GM12878 (cell line): ENCODE measurements around the gene BFSP2. TPM values are rescaled to one million over a fixed set of nuclear protein-coding genes. Genes with fewer than 3 reads are reported as not detected.
A peak's percentile ranks its signal among the peaks of the same experiment; 100 is the strongest.

ENCODE experiments used
- ATAC-seq: fragments of 200-7000 bp; cut with Tn5 transposase; 3 replicates; pipeline ENCODE4 v1.9.1; 2020; ENCODE audit warnings: mild to moderate bottlenecking, moderate library complexity
- BruUV-seq: library from RNA; stranded (reverse); fragments of 400-500 nt; replicated peaks from 2 replicates; lab custom pipeline; 2021; lab: Mats Ljungman, UMichigan
- CTCF ChIA-PET: fragments of 300-600 bp; sonication (Branson Sonifier 250); formaldehyde crosslinking; extraction: SDS; loops from one replicate; lab custom pipeline; 2021; ENCODE audit warnings: inconsistent platforms; lab: Yijun Ruan, JAX
- POLR2A ChIA-PET: fragments of 350-600 bp; formaldehyde crosslinking; extraction: SDS; loops from one replicate; lab custom pipeline; 2021; ENCODE audit warnings: inconsistent platforms; lab: Charles Lee
- RAD21 ChIA-PET: fragments of 300-600 bp; sonication (Branson Sonifier 250); formaldehyde crosslinking; loops from one replicate; lab custom pipeline; 2023; ENCODE audit warnings: antibody characterized with exemption; ENCODE audit not compliant: unreplicated experiment; lab: Charles Lee
- SMC1A ChIA-PET: fragments of 300-600 bp; sonication (Branson Sonifier 250); formaldehyde crosslinking; loops from one replicate; lab custom pipeline; 2023; ENCODE audit not compliant: unreplicated experiment, uncharacterized antibody; lab: Charles Lee
- DNase-seq: peaks from one replicate; pipeline ENCODE4 v3.0.0-alpha.2; 2011; ENCODE audit warnings: low read depth, low spot score
- FAIRE-seq: peaks from 3 replicates; lab custom pipeline; 2011; peaks lifted over from hg19 to GRCh38; lab: Jason Lieb, UNC
- H2AFZ ChIP-seq: 2 replicates; pipeline ENCODE4 v1.6.0; 2011; ENCODE audit warnings: low read depth, low read length, control low read depth; ENCODE audit not compliant: control insufficient read depth
- H3K27ac ChIP-seq: 2 replicates; pipeline ENCODE4 v1.5.1; 2011; ENCODE audit warnings: control low read depth; ENCODE audit not compliant: control insufficient read depth, insufficient read depth
- H3K27me3 ChIP-seq, 2 experiments: replicated peaks in 1 of 2; 2 replicates each; pipeline versions ENCODE4 v1.6.0 to v1.6.1; 2011; ENCODE audit warnings: low read length in 1 of 2; ENCODE audit not compliant: control insufficient read depth in 2 of 2, insufficient read depth in 2 of 2
- H3K36me3 ChIP-seq, 2 experiments: 2 replicates each; pipeline ENCODE4 v1.5.1; 2011; ENCODE audit warnings: low read length in 1 of 2; ENCODE audit not compliant: control insufficient read depth in 2 of 2, insufficient read depth in 2 of 2
- H3K4me1 ChIP-seq: 2 replicates; pipeline ENCODE4 v1.6.1; 2011; ENCODE audit warnings: mild to moderate bottlenecking, low read length, moderate library complexity, mixed read lengths; ENCODE audit not compliant: control insufficient read depth, insufficient read depth
- H3K4me2 ChIP-seq: 2 replicates; pipeline ENCODE4 v1.6.0; 2011; ENCODE audit warnings: control low read depth; ENCODE audit not compliant: control insufficient read depth, insufficient read depth
- H3K4me3 ChIP-seq: fragments of 200-600 bp; sonication (generic); 2 replicates; pipeline ENCODE4 v1.5.1; 2016
- H3K79me2 ChIP-seq: 2 replicates; pipeline ENCODE4 v1.6.0; 2011; ENCODE audit warnings: low read length; ENCODE audit not compliant: control insufficient read depth, insufficient read depth
- H3K9ac ChIP-seq: 2 replicates; pipeline ENCODE4 v1.8.0; 2011; ENCODE audit warnings: low read length, control low read depth, mixed read lengths; ENCODE audit not compliant: control insufficient read depth, insufficient read depth
- H3K9me3 ChIP-seq: replicated peaks from 3 replicates; pipeline ENCODE4 v1.5.1; 2011; ENCODE audit warnings: mild to moderate bottlenecking, low read length; ENCODE audit not compliant: control insufficient read depth, insufficient read depth
- H4K20me1 ChIP-seq: 2 replicates; pipeline ENCODE4 v1.6.0; 2011; ENCODE audit not compliant: control insufficient read depth, insufficient read depth
- CBFB ChIP-seq: IDR thresholded peaks from 2 replicates; pipeline ENCODE4 v1.6.1; 2016; ENCODE audit warnings: antibody characterized with exemption, low read depth
- CREM ChIP-seq: IDR thresholded peaks from 2 replicates; pipeline ENCODE4 v1.6.1; 2014; ENCODE audit warnings: antibody characterized with exemption, low read depth
- KAT2A ChIP-seq: conservative IDR thresholded peaks from 2 replicates; pipeline ENCODE4 v1.6.1; 2011; ENCODE audit warnings: low read depth, low read length; ENCODE audit not compliant: control insufficient read depth
- MEF2B ChIP-seq: fragments of 450-650 bp; IDR thresholded peaks from 2 replicates; pipeline ENCODE4 v1.6.1; 2018; ENCODE audit warnings: mild to moderate bottlenecking, moderate library complexity; ENCODE audit not compliant: partially characterized antibody, poor library complexity, severe bottlenecking
- MYC ChIP-seq: IDR thresholded peaks from 2 replicates; pipeline ENCODE4 v1.6.1; 2011; ENCODE audit warnings: mild to moderate bottlenecking, low read length, moderate library complexity, inconsistent platforms; ENCODE audit not compliant: insufficient read depth, insufficient replicate concordance, insufficient read length, severe bottlenecking
- NFYA ChIP-seq: IDR thresholded peaks from 2 replicates; pipeline ENCODE4 v1.6.1; 2011; ENCODE audit warnings: low read depth, mild to moderate bottlenecking, low read length, improper control_type of control experiment, borderline replicate concordance
- RBBP5 ChIP-seq: fragments of 200-600 bp; sonication (generic); conservative IDR thresholded peaks from 2 replicates; pipeline ENCODE4 v1.6.1; 2016
- SIX5 ChIP-seq: IDR thresholded peaks from 2 replicates; pipeline ENCODE4 v1.6.1; 2011; ENCODE audit warnings: mild to moderate bottlenecking, low read depth, low read length, moderate library complexity; ENCODE audit not compliant: severe bottlenecking
- SPI1 ChIP-seq: IDR thresholded peaks from 2 replicates; pipeline ENCODE4 v1.6.1; 2011; ENCODE audit warnings: low read depth, mild to moderate bottlenecking, low read length, moderate library complexity, borderline replicate concordance; ENCODE audit not compliant: insufficient read depth
- TARDBP ChIP-seq: IDR thresholded peaks from 2 replicates; pipeline ENCODE4 v1.6.1; 2016; ENCODE audit warnings: borderline replicate concordance
- TCF12 ChIP-seq: IDR thresholded peaks from 2 replicates; pipeline ENCODE4 v1.6.1; 2011; ENCODE audit warnings: low read depth, mild to moderate bottlenecking, low read length
- YY1 ChIP-seq: IDR thresholded peaks from 2 replicates; pipeline ENCODE4 v1.6.1; 2011; ENCODE audit warnings: low read depth, mild to moderate bottlenecking, low read length
- ZNF274 ChIP-seq: IDR thresholded peaks from one replicate; pipeline ENCODE4 v1.8.0; 2011; ENCODE audit not compliant: insufficient read length, insufficient read depth
- WGBS: methylation state at CpG from one replicate; pipeline ENCODE4 v1.1.6; 2016; ENCODE audit warnings: low lambda C conversion rate; ENCODE audit not compliant: insufficient replicate concordance, insufficient coverage; ENCODE audit errors: missing lambda C conversion rate; 5-methylcytosine and 5-hydroxymethylcytosine counted together
- in situ Hi-C: fragments of 300-500 bp; cut with MboI; formaldehyde crosslinking; loops from 9 replicates; pipeline ENCODE4 v1.14.3; 2018; ENCODE audit warnings: mixed read lengths
- intact Hi-C: fragments of 100-400 bp; cut with micrococcal nuclease; formaldehyde crosslinking; loops from one replicate; pipeline ENCODE4 v1.14.2; 2022; ENCODE audit not compliant: unreplicated experiment
- polyA plus RNA-seq, 11 experiments: library from polyadenylated mRNA; depleted of rRNA in 4 of 11; unstranded in 6 of 11; stranded (reverse) in 5 of 11; fragments of >200 nt; fragmentation: Nextera tagmentation in 4 of 11; fragmentation: Illumina TruSeq in 1 of 11; extraction: Ambion mirVana in 4 of 11; extraction: Trizol in 1 of 11; gene quantifications; 1 replicate in 1 of 11; 2 replicates in 10 of 11; pipeline versions ENCODE4 v1.2.1 to v1.2.3, GENCODE V29; 2011 to 2016; ENCODE audit warnings: inconsistent platforms in 2 of 11, missing spikeins in 2 of 11, low read depth in 1 of 11
- total RNA-seq, 4 experiments: library from RNA; depleted of rRNA in 3 of 4; stranded (reverse); fragments of >200 nt in 3 of 4; fragmentation: Illumina TruSeq in 1 of 4; extraction: Trizol in 1 of 4; gene quantifications; 2 replicates each; pipeline versions ENCODE4 v1.2.1 to v1.2.3, GENCODE V29; 2013 to 2021
- TF ChIP-seq, protein P1 (sequence below): IDR thresholded peaks from 2 replicates; pipeline ENCODE4 v1.6.1; 2011; ENCODE audit warnings: low read depth, mild to moderate bottlenecking, low read length, moderate library complexity, borderline replicate concordance; ENCODE audit errors: extremely low read depth
- TF ChIP-seq, protein P2 (sequence below): fragments of 450-650 bp; IDR thresholded peaks from 2 replicates; pipeline ENCODE4 v1.6.1; 2017; ENCODE audit warnings: low read depth, mild to moderate bottlenecking, moderate library complexity
- TF ChIP-seq, protein P3 (sequence below): IDR thresholded peaks from 2 replicates; pipeline ENCODE4 v1.6.1; 2012; ENCODE audit warnings: low read depth, low read length, improper control_type of control experiment

Gene BFSP2
- total and polyA plus RNA-seq, 10 of the 15 experiments (the other 5 are each of a cell fraction or from before 2014, with no cell fraction given): 1.5 to 20.4 (median 7.3) TPM

DNA sequence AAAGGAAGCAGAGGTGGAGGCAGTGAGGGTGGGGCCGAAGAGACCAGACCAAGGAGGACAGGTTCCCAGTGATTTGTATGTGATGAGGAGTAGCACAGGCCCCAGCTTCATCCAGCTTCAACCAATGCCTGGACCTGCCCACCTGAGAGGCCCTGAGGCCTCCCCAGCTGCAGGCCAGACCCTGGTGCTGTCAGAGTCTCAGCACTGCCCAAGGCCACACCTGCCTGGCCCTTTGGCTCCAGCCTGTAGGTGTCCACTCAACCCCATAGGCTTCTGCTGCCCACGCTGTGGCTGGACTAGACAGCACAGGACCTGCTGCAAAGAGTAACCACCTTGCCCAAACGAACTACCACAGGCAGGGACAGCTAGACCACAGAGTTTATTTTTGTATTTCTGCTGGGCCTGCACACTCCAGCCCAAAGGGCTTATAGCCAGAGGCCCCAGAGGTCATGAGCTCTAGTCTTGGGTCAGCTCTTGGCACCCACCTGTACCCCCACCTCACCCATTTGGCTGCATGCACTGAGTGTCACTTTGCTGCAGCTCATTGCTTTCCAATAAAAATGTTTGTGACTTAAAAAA is 91.7 kb downstream of the BFSP2 start:
- CTCF ChIA-PET: interaction anchor here (0.7 to 9.7 kb wide), 9 partner anchors 12 to 167 kb away, joined by 3 to 86 read pairs (median 4); no protein-coding TSS in a partner anchor
- Histone ChIP-seq H3K9ac (peak overlapping the region; percentile 26; the same call in 1 of the 2 replicates), H3K79me2 (peaks cover 15% of the 10 kb centered on the region), H2AFZ (peak overlapping the region; percentile 67), H3K27ac (peak overlapping the region; percentile 88), H3K4me1 (peaks cover 43% of the 10 kb centered on the region), H3K27me3 (no peaks in the 10 kb centered on the region), H4K20me1 (no peaks in the 10 kb centered on the region), H3K9me3 (peaks cover 7% of the 10 kb centered on the region; the same call in 2 of the 3 replicates), H3K36me3 (no peaks in the 10 kb centered on the region; a peak in 1 of 4 replicates), H3K4me3 (0 out of 2 replicates have a peak overlapping the region, but pooled peaks have one; percentile 25), H3K4me2 (peak overlapping the region; percentile 93)
- SMC1A ChIA-PET: interaction anchor here (0.5 to 5.7 kb wide), 14 partner anchors 12 to 120 kb away, joined by 3 to 76 read pairs (median 6); partner anchors contain the start of gene CDV3
- FAIRE-seq (no peak), DNase-seq (no peak), ATAC-seq (peak; percentile 52)
- no TSS peak for BruUV-seq
- RAD21 ChIA-PET: interaction anchor here (0.9 to 4.3 kb wide), 12 partner anchors 9 to 89 kb away, joined by 3 to 33 read pairs (median 7); partner anchors contain the start of gene CDV3
- POLR2A ChIA-PET: interaction anchor here (0.7 to 1.4 kb wide), 7 partner anchors 10 to 1073 kb away, joined by 3 to 5 read pairs (median 3); no protein-coding TSS in a partner anchor
- in situ Hi-C loops: no loop called here
- 4% methylated on average over 2 of the region's 3 CpGs for WGBS
- intact Hi-C loops: loop anchor here (2.0 to 5.0 kb wide), 2 partner anchors 44 to 81 kb away; partner anchors contain the start of gene CDV3
- TF ChIP-seq CBFB: no peak
- no peak for TF ChIP-seq SPI1
- TF ChIP-seq CREM: 0 out of 2 replicates have a peak, but pooled peaks have one; percentile 35
- TF ChIP-seq, protein P1, sequence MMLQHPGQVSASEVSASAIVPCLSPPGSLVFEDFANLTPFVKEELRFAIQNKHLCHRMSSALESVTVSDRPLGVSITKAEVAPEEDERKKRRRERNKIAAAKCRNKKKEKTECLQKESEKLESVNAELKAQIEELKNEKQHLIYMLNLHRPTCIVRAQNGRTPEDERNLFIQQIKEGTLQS: no peak
- no peak for TF ChIP-seq TARDBP
- TF ChIP-seq ZNF274: no peak
- no peak for TF ChIP-seq KAT2A
- no peak for TF ChIP-seq SIX5
- TF ChIP-seq, protein P2, sequence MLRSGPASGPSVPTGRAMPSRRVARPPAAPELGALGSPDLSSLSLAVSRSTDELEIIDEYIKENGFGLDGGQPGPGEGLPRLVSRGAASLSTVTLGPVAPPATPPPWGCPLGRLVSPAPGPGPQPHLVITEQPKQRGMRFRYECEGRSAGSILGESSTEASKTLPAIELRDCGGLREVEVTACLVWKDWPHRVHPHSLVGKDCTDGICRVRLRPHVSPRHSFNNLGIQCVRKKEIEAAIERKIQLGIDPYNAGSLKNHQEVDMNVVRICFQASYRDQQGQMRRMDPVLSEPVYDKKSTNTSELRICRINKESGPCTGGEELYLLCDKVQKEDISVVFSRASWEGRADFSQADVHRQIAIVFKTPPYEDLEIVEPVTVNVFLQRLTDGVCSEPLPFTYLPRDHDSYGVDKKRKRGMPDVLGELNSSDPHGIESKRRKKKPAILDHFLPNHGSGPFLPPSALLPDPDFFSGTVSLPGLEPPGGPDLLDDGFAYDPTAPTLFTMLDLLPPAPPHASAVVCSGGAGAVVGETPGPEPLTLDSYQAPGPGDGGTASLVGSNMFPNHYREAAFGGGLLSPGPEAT: no peak
- no peak for TF ChIP-seq YY1
- no peak for TF ChIP-seq NFYA
- peak; percentile 67 for TF ChIP-seq TCF12
- TF ChIP-seq, protein P3, sequence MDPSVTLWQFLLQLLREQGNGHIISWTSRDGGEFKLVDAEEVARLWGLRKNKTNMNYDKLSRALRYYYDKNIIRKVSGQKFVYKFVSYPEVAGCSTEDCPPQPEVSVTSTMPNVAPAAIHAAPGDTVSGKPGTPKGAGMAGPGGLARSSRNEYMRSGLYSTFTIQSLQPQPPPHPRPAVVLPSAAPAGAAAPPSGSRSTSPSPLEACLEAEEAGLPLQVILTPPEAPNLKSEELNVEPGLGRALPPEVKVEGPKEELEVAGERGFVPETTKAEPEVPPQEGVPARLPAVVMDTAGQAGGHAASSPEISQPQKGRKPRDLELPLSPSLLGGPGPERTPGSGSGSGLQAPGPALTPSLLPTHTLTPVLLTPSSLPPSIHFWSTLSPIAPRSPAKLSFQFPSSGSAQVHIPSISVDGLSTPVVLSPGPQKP: no peak
- TF ChIP-seq RBBP5: no peak
- TF ChIP-seq MEF2B: peak; percentile 18
- no peak for TF ChIP-seq MYC
